GM12864 (cell line): ENCODE data around the gene GRK4.
"Not testable (repeated sequence)": the region's sequence is repeated elsewhere in the genome, so short reads cannot be mapped to it uniquely, and the experiment has no call there.

Experiments used
- DNase-seq: peaks from one replicate; pipeline ENCODE4 v3.0.0-alpha.2; 2011; ENCODE audit warnings: low read depth
- H3K4me3 ChIP-seq: 2 replicates; pipeline ENCODE4 v1.5.1; 2011; ENCODE audit warnings: mild to moderate bottlenecking, low read depth, low read length, control low read depth
- CTCF ChIP-seq: IDR thresholded peaks from 2 replicates; pipeline ENCODE4 v1.5.1; 2011; ENCODE audit warnings: low read depth, mild to moderate bottlenecking, moderate library complexity, low read length, control low read depth, inconsistent platforms; ENCODE audit errors: missing control alignments

Gene GRK4

DNA sequence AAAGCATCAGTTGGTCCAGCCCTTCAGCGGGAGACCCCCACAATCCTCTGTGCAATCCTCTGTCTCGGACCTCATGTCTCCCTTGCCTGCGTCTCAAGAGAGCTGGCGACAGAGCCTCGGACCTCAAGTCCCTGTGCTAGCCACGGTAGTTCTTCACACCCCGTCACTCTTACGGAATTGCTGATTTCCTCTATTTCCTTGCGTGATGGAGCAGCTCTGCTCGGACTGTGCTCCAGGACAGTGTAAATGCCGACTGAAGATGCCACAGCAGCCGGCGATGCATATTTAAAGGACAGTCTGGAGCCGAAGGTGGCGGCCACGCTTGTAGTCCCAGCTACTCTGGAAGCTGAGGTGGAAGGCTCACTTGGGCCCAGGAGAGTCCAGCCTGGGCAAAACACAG, 1.9 kb downstream of the GRK4 start:
- TF ChIP-seq CTCF: no peak

GRCh38 chr4:2968381-2968780, 5.0 kb downstream of the GRK4 start:
- no peak for TF ChIP-seq CTCF
- no peak overlapping the region for H3K4me3 ChIP-seq
- DNase-seq: no peak

More for the DNA sequence above, 1.9 kb downstream of the GRK4 start:
- H3K4me3 ChIP-seq: no peak overlapping the region
- no peak for DNase-seq

DNA sequence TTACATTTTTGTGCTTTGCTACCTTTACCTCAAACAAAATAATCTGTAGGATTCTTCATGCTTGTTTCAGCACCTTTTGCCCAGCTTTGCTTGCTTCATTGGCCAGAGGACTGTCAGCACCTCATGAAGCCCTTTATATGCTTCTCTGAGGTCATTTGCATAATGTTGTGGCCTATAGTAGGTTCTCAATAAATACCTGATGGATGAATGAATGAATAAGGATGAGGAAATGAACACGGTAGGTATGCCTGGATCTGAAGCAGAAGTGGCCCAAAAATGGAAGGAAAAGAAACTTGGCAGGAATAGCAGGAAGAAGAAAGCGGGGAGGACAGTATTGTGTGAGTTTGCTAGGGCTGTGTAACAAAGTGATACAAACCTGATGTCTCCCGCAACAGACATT, 7.9 kb downstream of the GRK4 start:
- DNase-seq: no peak
- no peak overlapping the region for H3K4me3 ChIP-seq
- no peak for TF ChIP-seq CTCF

- H3K4me3 ChIP-seq: no peak overlapping the region
- no peak for DNase-seq
- no peak for TF ChIP-seq CTCF
Observed at GRCh38 chr4:2977211-2978088, 14.1 kb downstream of the GRK4 start.

- TF ChIP-seq CTCF: no peak
- no peak for DNase-seq
- no peak overlapping the region for H3K4me3 ChIP-seq
Observed at GRCh38 chr4:2981256-2981819, 18.0 kb downstream of the GRK4 start.

GRCh38 chr4:2982012-2982411, 18.6 kb downstream of the GRK4 start:
- no peak overlapping the region for H3K4me3 ChIP-seq
- DNase-seq: no peak
- TF ChIP-seq CTCF: no peak

GRCh38 chr4:2983715-2984114, 20.3 kb downstream of the GRK4 start:
- DNase-seq, H3K4me3 ChIP-seq: not testable (repeated sequence)
